PC-9 (cell line): ENCODE results near the gene MED16.

Experiments used
- EZH2 ChIP-seq: fragments of 200-600 bp; sonication (generic); IDR thresholded peaks from 2 replicates; pipeline ENCODE4 v1.8.0; 2017; ENCODE audit warnings: antibody characterized with exemption, low read depth
- TF ChIP-seq, protein P1 (sequence below): fragments of 200-600 bp; sonication (generic); conservative IDR thresholded peaks from 2 replicates; pipeline ENCODE4 v1.6.1; 2017; ENCODE audit warnings: mixed run types, antibody characterized with exemption, mild to moderate bottlenecking, moderate library complexity

- no peak for TF ChIP-seq EZH2
- TF ChIP-seq, protein P1, sequence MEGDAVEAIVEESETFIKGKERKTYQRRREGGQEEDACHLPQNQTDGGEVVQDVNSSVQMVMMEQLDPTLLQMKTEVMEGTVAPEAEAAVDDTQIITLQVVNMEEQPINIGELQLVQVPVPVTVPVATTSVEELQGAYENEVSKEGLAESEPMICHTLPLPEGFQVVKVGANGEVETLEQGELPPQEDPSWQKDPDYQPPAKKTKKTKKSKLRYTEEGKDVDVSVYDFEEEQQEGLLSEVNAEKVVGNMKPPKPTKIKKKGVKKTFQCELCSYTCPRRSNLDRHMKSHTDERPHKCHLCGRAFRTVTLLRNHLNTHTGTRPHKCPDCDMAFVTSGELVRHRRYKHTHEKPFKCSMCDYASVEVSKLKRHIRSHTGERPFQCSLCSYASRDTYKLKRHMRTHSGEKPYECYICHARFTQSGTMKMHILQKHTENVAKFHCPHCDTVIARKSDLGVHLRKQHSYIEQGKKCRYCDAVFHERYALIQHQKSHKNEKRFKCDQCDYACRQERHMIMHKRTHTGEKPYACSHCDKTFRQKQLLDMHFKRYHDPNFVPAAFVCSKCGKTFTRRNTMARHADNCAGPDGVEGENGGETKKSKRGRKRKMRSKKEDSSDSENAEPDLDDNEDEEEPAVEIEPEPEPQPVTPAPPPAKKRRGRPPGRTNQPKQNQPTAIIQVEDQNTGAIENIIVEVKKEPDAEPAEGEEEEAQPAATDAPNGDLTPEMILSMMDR: no peak
Measured at GRCh38 chr19:889662-890295, 3.2 kb downstream of the MED16 start.
